A673 (cell line): ENCODE measurements around the gene COL4A3.

ENCODE experiments used
- EZH2 ChIP-seq: fragments of 200-600 bp; sonication (generic); IDR thresholded peaks from 2 replicates; pipeline ENCODE4 v1.6.1; 2017; ENCODE audit warnings: borderline replicate concordance, low read depth, mild to moderate bottlenecking, mixed read lengths, antibody characterized with exemption, low read length; ENCODE audit not compliant: poor library complexity, severe bottlenecking
- TF ChIP-seq, protein P1 (sequence below): fragments of 300-800, 200-600 bp; sonication (generic); conservative IDR thresholded peaks from 2 replicates; pipeline ENCODE4 v1.5.1; 2017; ENCODE audit warnings: low read depth, mild to moderate bottlenecking, antibody characterized with exemption, low read length, moderate library complexity, mixed read lengths

DNA sequence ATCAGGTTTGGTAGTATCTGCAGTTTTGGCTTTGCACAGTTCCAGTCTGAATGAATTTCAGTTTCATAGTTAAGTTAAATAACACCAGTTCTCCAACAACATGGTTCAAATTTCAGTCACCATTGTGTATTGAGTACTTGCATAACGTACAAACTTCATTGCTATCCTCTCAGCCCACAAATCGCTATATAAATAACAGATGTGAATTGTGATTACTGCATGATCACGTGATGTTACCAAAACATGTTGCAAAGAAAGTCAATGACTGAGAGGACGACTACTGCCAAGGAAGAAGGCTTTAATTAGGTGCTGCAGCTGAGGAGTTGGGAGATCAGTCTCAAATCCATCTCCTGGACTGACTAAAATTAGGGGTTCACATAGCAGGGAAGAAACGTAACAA is 48.7 kb upstream of the COL4A3 start:
- TF ChIP-seq, protein P1, sequence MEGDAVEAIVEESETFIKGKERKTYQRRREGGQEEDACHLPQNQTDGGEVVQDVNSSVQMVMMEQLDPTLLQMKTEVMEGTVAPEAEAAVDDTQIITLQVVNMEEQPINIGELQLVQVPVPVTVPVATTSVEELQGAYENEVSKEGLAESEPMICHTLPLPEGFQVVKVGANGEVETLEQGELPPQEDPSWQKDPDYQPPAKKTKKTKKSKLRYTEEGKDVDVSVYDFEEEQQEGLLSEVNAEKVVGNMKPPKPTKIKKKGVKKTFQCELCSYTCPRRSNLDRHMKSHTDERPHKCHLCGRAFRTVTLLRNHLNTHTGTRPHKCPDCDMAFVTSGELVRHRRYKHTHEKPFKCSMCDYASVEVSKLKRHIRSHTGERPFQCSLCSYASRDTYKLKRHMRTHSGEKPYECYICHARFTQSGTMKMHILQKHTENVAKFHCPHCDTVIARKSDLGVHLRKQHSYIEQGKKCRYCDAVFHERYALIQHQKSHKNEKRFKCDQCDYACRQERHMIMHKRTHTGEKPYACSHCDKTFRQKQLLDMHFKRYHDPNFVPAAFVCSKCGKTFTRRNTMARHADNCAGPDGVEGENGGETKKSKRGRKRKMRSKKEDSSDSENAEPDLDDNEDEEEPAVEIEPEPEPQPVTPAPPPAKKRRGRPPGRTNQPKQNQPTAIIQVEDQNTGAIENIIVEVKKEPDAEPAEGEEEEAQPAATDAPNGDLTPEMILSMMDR: no peak
- TF ChIP-seq EZH2: no peak
